Testis (tissue), 3 donors: ENCODE measurements around the gene ASXL1. TPM values are rescaled to one million over a fixed set of nuclear protein-coding genes. Genes with fewer than 3 reads are reported as not detected.

ENCODE experiments used
- DNase-seq: peaks from one replicate; pipeline ENCODE4 v3.0.0-alpha.2; 2019
- H3K27ac ChIP-seq, 2 donors: fragments of 200-600 bp; sonication (generic); one replicate each; pipeline ENCODE4 v1.5.1; 2019
- H3K27me3 ChIP-seq: fragments of 200-600 bp; sonication (generic); one replicate; pipeline ENCODE4 v1.5.1; 2019
- H3K36me3 ChIP-seq: fragments of 200-600 bp; sonication (generic); one replicate; pipeline ENCODE4 v1.5.1; 2017; ENCODE audit warnings: low read depth; ENCODE audit errors: missing control alignments
- H3K4me1 ChIP-seq: fragments of 200-600 bp; sonication (generic); one replicate; pipeline ENCODE4 v1.5.1; 2019
- H3K4me3 ChIP-seq, 2 donors: fragments of 200-600 bp; sonication (generic); one replicate each; pipeline ENCODE4 v1.5.1; 2017 to 2019
- H3K9me3 ChIP-seq: fragments of 200-600 bp; sonication (generic); one replicate; pipeline ENCODE4 v1.5.1; 2017
- POLR2A ChIP-seq: fragments of 450-650 bp; IDR thresholded peaks from one replicate; pipeline ENCODE4 v1.6.1; 2017; ENCODE audit warnings: antibody characterized with exemption, mild to moderate bottlenecking, moderate library complexity
- WGBS, 2 donors: methylation state at CpG; one replicate each; pipeline ENCODE4 v1.1.5; 2018; 5-methylcytosine and 5-hydroxymethylcytosine counted together
- intact Hi-C: fragments of 100-400 bp; cut with DNase I; formaldehyde crosslinking; loops from one replicate; pipeline ENCODE4 v1.15.1; 2023; ENCODE audit warnings: low total_unique reads
- polyA plus RNA-seq: library from polyadenylated mRNA; stranded (reverse); fragments of 350-450 nt; fragmentation: Illumina TruSeq; extraction: RNeasy Lipid Tissue Mini Kit (QIAGEN cat#74804); gene quantifications from one replicate; pipeline ENCODE4 v1.2.3, GENCODE V29; 2014; ENCODE audit warnings: low read depth, low replicate concordance; ENCODE audit not compliant: insufficient read depth
- total RNA-seq, 2 donors: library from RNA; depleted of rRNA; stranded (reverse); fragments of >200 nt; gene quantifications; one replicate each; pipeline ENCODE4 v1.2.3, GENCODE V29; 2016
- TF ChIP-seq, protein P1 (sequence below), 3 experiments: fragments of 450-650 bp in 2 of 3; fragments of 200-600 bp in 1 of 3; sonication (generic) in 1 of 3; IDR thresholded peaks; one replicate each; pipeline ENCODE4 v1.5.1; 2016 to 2019; ENCODE audit warnings: antibody characterized with exemption in 3 of 3, mild to moderate bottlenecking in 2 of 3, moderate library complexity in 1 of 3

The ASXL1 gene
- total and polyA plus RNA-seq, 3 donors from 2014 or later: 101 to 161 (median 125) TPM

DNA sequence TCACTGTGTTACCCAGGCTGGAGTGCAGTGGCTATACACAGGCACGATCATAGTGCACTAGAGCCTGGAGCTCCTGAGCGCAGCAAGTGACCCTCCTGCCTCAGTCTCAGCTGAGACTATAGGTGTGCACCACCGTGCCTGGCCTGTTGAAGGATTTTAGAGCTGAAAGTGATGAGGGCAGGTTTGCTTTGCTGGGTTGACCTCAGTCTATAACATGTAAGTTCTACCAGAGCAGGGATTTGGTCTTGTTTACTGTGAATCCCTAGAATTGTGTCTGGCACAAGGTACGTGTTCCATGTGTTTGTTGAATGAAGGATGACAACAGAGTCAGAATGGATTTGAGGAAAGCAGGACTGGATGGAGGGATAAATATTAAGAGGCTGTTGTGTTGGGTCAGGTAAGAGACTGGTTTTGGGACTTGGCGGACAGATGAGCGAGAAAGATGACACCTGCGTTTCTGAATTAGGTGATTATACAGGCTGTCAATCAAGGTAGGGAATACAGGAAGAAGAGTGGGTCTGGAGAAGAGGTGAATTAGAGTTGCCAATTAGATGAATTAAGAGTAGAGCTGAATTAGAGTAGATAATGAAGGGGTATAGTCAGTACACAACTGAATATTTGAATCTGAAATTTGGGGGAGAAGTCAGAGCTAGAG is 6.5 kb downstream of the ASXL1 start:
- intact Hi-C loops: no loop called here
- H3K27ac ChIP-seq: no peak overlapping the region

DNA sequence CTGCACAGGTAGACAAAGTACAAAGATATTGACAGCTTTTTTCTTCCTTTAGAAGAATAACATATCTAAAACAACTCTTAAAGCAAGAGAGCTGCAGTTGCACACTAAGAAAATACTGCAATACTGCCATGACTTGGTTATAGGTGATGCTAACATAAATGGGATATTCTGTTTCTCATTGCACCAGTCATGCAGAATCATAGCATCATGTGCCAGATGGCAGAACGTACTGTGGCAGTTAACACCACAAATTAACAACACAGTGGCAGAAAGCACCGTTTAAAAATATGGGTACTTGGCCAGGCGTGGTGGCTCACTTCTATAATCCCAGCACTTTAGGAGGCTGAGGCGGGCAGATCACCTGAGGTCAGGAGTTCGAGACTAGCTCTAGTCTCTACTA is 7.4 kb downstream of the ASXL1 start:
- Histone ChIP-seq H3K4me3 (no peak overlapping the region), H3K9me3 (no peaks in the 10 kb centered on the region), H3K36me3 (no peaks in the 10 kb centered on the region), H3K4me1 (peaks cover 21% of the 10 kb centered on the region), H3K27ac (no peak overlapping the region), H3K27me3 (no peaks in the 10 kb centered on the region)
- WGBS, 2 donors: 63 to 69% methylated on average over 5 of the region's 5 CpGs
- DNase-seq: no peak
- TF ChIP-seq POLR2A: no peak
- TF ChIP-seq, protein P1, sequence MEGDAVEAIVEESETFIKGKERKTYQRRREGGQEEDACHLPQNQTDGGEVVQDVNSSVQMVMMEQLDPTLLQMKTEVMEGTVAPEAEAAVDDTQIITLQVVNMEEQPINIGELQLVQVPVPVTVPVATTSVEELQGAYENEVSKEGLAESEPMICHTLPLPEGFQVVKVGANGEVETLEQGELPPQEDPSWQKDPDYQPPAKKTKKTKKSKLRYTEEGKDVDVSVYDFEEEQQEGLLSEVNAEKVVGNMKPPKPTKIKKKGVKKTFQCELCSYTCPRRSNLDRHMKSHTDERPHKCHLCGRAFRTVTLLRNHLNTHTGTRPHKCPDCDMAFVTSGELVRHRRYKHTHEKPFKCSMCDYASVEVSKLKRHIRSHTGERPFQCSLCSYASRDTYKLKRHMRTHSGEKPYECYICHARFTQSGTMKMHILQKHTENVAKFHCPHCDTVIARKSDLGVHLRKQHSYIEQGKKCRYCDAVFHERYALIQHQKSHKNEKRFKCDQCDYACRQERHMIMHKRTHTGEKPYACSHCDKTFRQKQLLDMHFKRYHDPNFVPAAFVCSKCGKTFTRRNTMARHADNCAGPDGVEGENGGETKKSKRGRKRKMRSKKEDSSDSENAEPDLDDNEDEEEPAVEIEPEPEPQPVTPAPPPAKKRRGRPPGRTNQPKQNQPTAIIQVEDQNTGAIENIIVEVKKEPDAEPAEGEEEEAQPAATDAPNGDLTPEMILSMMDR (IDR thresholded peaks at IDR 0.05): no peak
- intact Hi-C loops: no loop called here

More for the DNA sequence above, 6.5 kb downstream of the ASXL1 start:
- no peak for DNase-seq
- Histone ChIP-seq H3K4me1 (peaks cover 21% of the 10 kb centered on the region), H3K9me3 (no peaks in the 10 kb centered on the region), H3K27me3 (no peaks in the 10 kb centered on the region), H3K36me3 (no peaks in the 10 kb centered on the region), H3K4me3 (no peak overlapping the region)
- TF ChIP-seq POLR2A: no peak
- 84 to 85% methylated on average over 7 of the region's 7 CpGs for whole genome bisulfite sequencing, 2 donors

DNA sequence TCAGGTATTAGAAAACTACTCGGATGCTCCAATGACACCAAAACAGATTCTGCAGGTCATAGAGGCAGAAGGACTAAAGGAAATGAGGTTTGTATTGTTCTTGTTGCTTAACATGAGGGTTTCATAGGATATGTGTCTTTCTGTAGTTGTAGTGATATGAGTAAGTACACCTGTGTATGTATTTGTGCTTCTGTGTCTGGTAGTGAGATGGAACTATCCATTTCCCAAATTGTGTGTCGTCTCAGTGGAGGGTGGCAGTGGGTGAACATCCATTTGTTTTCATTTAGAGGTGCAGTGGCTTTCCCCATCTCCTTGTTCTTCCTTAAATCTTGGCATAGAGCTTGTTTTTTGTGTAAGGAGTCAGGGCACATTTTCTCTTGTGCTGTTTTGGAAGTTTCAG is 8.2 kb downstream of the ASXL1 start:
- no peak overlapping the region for H3K4me3 ChIP-seq
- H3K36me3 ChIP-seq: no peaks in the 10 kb centered on the region
- WGBS, 2 donors: 78 to 93% methylated on average over 2 of the region's 2 CpGs
- DNase-seq: no peak
- no peak overlapping the region for H3K27ac ChIP-seq
- peaks cover 21% of the 10 kb centered on the region for H3K4me1 ChIP-seq
- no peaks in the 10 kb centered on the region for H3K27me3 ChIP-seq
- no peaks in the 10 kb centered on the region for H3K9me3 ChIP-seq
- intact Hi-C loops: no loop called here
- TF ChIP-seq, protein P1 (IDR thresholded peaks at IDR 0.05): no peak
- TF ChIP-seq POLR2A: no peak

DNA sequence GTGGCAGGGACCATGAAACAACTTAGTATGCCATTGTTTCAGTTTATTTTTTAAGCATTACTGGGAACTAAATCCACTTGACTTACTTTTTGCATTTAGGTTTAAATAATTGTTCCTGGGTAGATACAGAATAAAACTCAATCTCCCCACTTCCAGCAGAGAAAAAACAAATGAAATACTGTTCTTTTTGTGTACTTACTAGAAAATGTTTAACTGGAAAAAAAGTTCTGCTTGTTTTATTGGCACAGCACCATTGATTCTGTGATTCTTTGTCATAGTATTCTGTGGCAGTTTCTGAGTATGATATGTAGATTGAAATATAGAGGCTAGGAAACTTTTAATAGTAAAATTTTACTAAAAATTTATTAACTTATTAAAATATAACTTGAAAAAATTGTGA is 10.2 kb downstream of the ASXL1 start:
- intact Hi-C loops: no loop called here
- Histone ChIP-seq H3K4me1 (peaks cover 14% of the 10 kb centered on the region), H3K36me3 (no peaks in the 10 kb centered on the region), H3K27ac (no peak overlapping the region), H3K27me3 (no peaks in the 10 kb centered on the region), H3K9me3 (no peaks in the 10 kb centered on the region), H3K4me3 (no peak overlapping the region)
- TF ChIP-seq, protein P1 (IDR thresholded peaks at IDR 0.05): no peak
- no peak for TF ChIP-seq POLR2A
- no peak for DNase-seq

DNA sequence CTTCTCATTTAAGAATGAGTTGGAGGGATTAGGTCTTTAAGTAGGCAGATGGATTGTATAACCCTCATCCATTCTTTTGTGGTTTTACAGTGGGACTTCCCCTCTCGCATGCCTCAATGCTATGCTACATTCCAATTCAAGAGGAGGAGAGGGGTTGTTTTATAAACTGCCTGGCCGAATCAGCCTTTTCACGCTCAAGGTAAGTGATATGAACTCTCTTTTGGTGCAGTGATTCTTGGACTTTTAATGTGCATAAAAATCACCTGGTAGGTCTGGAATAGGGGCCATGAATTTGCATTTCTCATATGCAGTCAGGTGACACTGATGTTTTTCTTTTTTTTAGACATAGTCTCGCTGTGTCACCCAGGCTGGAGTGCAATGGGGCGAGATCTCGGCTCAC is 10.8 kb downstream of the ASXL1 start:
- 87 to 89% methylated on average over 6 of the region's 6 CpGs for WGBS, 2 donors
- peaks cover 9% of the 10 kb centered on the region for H3K4me1 ChIP-seq

More for the DNA sequence above, 10.8 kb downstream of the ASXL1 start:
- intact Hi-C loops: no loop called here
- H3K27ac ChIP-seq: no peak overlapping the region
- no peak for DNase-seq
- no peaks in the 10 kb centered on the region for H3K9me3 ChIP-seq
- H3K36me3 ChIP-seq: no peaks in the 10 kb centered on the region
- H3K27me3 ChIP-seq: no peaks in the 10 kb centered on the region
- TF ChIP-seq, protein P1 (IDR thresholded peaks at IDR 0.05): no peak
- H3K4me3 ChIP-seq: no peak overlapping the region
